Skeletal muscle cell (primary cell): ENCODE measurements around the gene AKT3.

Experiments used
- DNase-seq: peaks from one replicate; pipeline ENCODE4 v3.0.0-alpha.2; 2010; ENCODE audit warnings: low read depth
- H3K4me3 ChIP-seq: 2 replicates; pipeline ENCODE4 v1.5.1; 2011; ENCODE audit warnings: low read depth, mild to moderate bottlenecking, control low read depth, low read length, moderate library complexity

Gene AKT3

GRCh38 chr1:243740255-243740999 is 109.6 kb downstream of the AKT3 start:
- no peak overlapping the region for H3K4me3 ChIP-seq
- no peak for DNase-seq

GRCh38 chr1:243739335-243740003 is 110.6 kb downstream of the AKT3 start:
- no peak overlapping the region for H3K4me3 ChIP-seq
- no peak for DNase-seq

GRCh38 chr1:243738020-243738419 is 112.0 kb downstream of the AKT3 start:
- H3K4me3 ChIP-seq: no peak overlapping the region
- DNase-seq: no peak

- H3K4me3 ChIP-seq: no peak overlapping the region
- DNase-seq: no peak
These were observed 114.6 kb downstream of the AKT3 start for GRCh38 chr1:243735457-243735856.

GRCh38 chr1:243734308-243734695 is 115.7 kb downstream of the AKT3 start:
- DNase-seq: no peak
- H3K4me3 ChIP-seq: no peak overlapping the region

GRCh38 chr1:243733670-243734307 is 116.3 kb downstream of the AKT3 start:
- no peak for DNase-seq
- no peak overlapping the region for H3K4me3 ChIP-seq

- no peak overlapping the region for H3K4me3 ChIP-seq
- DNase-seq: no peak
These were observed 117.4 kb downstream of the AKT3 start for GRCh38 chr1:243732637-243733036.

- DNase-seq: no peak
These were observed 117.9 kb downstream of the AKT3 start for GRCh38 chr1:243731974-243732625.

GRCh38 chr1:243731301-243731891 is 118.6 kb downstream of the AKT3 start:
- H3K4me3 ChIP-seq: no peak overlapping the region
- peak; percentile 68 for DNase-seq

More at GRCh38 chr1:243731974-243732625, 117.9 kb downstream of the AKT3 start:
- H3K4me3 ChIP-seq: no peak overlapping the region

- DNase-seq: no peak
- H3K4me3 ChIP-seq: no peak overlapping the region
These were observed 119.4 kb downstream of the AKT3 start for GRCh38 chr1:243730487-243731150.

GRCh38 chr1:243729956-243730355 is 120.1 kb downstream of the AKT3 start:
- no peak for DNase-seq
- no peak overlapping the region for H3K4me3 ChIP-seq

GRCh38 chr1:243727503-243728203 is 122.4 kb downstream of the AKT3 start:
- no peak for DNase-seq
- H3K4me3 ChIP-seq: no peak overlapping the region

- no peak for DNase-seq
- H3K4me3 ChIP-seq: no peak overlapping the region
These were observed 123.1 kb downstream of the AKT3 start for GRCh38 chr1:243726806-243727502.

- no peak for DNase-seq
- no peak overlapping the region for H3K4me3 ChIP-seq
These were observed 124.2 kb downstream of the AKT3 start for GRCh38 chr1:243725846-243726245.

GRCh38 chr1:243725075-243725474 is 125.0 kb downstream of the AKT3 start:
- H3K4me3 ChIP-seq: no peak overlapping the region
- no peak for DNase-seq

GRCh38 chr1:243723458-243724043 is 126.5 kb downstream of the AKT3 start:
- no peak for DNase-seq
- H3K4me3 ChIP-seq: no peak overlapping the region

- DNase-seq: no peak
- no peak overlapping the region for H3K4me3 ChIP-seq
These were observed 127.0 kb downstream of the AKT3 start for GRCh38 chr1:243723050-243723449.

GRCh38 chr1:243719476-243719875 is 130.6 kb downstream of the AKT3 start:
- H3K4me3 ChIP-seq: no peak overlapping the region
- DNase-seq: no peak
